NCI-H1436 treated with DMSO at 0.1 percent for 48 hours (cell line): ENCODE data around the gene KANSL1.
A peak's percentile ranks its signal among the peaks of the same experiment; 100 is the strongest.

Experiments
- DNase-seq: peaks from one replicate; lab custom pipeline; 2025; lab: John Stamatoyannopoulos, UW

The KANSL1 gene

DNA sequence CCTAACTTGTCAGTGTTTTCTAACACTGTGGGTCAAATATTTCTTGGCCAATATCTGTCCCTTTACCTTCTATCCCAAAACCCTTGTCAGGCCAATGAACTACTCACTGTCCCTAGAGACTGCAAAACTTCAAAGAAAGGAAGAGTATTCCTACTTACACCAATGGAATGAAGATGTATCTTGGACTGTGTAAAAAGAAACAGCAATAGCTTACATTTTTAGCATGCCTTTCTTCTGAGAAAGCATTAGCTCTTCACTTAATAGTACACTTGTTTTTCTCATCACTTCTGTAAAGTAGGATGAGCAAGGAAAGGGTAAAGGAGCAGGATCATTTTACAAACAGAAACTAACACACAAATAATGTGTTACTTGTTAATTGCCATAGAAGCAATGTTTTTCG, 120.2 kb downstream of the KANSL1 start:
- DNase-seq = no peak

DNA sequence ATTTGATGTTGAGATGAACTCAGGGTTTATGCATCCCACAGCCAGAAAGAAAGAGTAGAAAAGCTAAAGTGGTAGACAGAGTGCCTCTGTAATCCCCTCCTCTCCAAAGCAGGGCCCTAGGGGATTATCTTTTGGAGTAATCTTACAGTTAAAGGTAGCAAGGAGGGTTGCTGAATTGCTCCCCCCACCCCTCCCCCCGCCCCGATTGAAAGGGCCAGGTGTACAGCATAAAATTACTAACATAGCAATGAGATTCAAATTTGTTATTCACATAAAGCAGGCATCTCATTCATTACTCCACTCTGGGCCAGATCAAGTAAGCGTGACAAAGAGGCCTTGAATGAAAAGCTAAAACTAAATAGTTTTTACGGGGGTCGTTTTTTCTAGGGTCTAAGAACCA, 121.4 kb downstream of the KANSL1 start:
- peak; percentile 81 for DNase-seq

DNA sequence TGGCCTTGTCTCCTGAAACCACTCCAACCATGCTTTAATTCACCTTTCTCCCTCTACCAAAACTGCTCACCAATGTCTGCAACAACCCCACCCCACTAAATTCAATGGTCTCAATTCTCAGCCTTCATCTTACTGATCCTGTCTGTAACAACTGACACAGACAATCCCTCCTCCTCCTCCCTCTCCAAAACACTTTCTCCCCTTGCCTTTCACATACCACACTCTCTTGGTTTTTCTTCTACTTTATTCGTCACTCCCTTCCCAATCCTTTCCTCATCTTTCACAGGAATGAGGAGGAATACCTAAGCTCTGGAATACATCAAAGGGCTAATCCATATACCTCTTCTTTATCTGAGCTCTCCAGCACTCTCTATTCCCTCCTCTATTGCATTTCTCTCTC, 128.8 kb downstream of the KANSL1 start:
- DNase-seq = no peak

DNA sequence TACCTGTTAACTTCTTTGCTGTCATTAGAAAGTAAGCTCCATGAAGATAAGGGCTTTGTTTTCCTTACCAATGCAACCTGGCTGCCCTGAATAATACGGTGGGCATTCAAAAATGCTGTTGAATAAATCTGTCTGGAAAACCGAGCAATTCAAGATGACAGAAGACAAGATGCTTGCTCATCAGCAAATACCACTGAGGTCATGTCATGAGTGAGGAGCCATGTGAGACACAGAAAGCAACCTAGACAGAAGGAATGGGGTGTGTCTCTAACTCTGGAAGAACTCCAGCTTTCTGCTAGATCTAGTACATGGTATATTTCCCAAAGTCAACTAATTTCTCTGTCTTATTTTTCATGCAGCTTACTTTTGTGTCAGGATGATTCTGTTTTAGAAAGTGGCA, 130.0 kb downstream of the KANSL1 start:
- DNase-seq = no peak

DNA sequence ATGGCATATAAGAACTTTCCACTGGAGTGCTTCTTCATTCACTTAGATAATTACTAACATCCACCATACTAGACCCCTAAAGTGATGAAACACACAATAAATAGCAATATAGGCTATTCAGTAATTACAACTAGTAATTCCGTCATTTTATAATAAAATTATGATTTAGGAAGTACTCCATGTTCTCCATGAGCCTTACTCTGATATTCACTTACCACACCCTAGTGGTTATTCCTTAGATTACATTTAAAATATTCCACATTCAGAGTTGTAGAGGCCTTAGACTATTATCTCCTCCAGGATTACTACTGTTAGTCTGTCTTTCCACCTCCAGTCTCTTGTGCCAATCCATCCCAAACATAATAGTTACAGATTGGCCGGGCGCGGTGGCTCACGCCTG, 131.8 kb downstream of the KANSL1 start:
- DNase-seq = no peak

DNA sequence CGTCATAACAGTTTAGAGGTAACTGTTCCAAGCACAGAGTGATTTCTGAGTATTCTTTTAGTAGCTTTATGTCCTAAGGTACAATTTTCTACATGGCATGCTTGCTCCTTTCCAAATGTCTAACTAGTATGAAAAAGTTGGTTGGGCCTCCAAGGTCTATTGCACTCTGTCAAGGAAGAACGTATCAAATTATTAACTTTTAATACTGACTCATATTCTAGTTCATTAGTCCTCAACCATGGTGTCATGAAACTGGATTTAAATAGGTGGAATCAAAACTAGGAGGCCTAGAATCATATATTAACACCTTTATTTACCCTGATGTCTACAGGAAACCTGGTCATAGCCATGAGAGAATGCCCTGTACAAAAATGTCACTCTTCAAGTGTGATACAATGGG, 132.8 kb downstream of the KANSL1 start:
- DNase-seq = no peak

DNA sequence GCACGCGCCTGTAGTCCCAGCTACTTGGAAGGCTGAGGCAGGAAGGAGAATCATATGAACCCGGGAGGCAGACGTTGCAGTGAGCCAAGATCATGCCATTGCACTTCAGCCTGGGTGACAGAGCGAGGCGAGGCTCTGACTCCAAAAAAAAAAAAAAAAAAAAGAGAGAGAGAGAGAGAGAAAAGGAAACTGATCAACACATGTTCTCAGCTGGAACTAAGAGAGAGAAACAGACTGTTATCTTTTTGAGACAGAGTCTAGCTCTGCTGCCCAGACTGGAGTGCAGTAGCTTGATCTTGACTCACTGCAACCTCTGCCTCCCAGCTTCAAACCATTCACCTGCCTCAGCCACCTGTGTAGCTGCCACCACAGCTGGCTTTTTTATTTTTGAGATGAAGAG, 133.7 kb downstream of the KANSL1 start:
- no peak for DNase-seq

DNA sequence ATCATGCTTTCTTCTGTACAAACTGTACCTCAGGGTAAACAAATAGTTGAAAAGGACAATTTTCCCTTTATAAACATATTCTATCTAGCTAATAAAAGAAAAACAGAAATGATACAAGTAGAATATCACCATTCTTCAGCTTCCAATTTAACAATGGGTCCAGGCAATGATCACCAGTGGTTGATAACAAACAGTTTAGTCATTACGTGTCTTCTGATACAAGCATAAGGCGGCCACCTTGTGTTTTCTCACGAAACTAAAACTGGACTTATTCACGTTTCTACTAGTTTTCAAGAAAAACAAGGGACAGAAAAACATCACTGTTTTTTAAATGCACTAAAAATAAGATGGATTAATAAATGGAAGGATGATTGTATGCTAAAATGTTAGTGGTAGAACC, 135.9 kb downstream of the KANSL1 start:
- DNase-seq = no peak

DNA sequence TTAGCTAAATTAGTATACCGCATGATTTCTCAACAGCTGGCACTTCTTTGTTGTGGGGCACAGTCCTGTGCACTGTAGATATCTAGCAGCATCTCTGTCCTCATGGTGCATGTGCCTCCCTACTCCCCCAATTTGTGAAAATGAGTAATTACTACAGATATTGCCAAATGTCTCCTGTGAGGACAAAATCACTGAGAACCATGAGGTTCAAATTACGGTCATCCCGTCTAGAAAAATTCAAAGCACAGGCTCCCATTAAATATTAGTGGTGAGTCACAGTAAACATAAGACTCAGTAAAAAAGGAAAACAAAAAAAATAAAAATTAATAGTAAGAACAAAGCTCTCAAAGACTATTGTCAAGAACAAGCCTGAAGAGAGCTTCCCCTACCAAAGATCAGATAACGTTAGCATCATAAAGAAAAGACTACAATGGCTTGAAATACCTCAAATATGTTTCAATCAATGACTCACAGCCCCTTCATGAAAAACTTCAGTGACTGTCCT, 136.4 kb downstream of the KANSL1 start:
- no peak for DNase-seq

DNA sequence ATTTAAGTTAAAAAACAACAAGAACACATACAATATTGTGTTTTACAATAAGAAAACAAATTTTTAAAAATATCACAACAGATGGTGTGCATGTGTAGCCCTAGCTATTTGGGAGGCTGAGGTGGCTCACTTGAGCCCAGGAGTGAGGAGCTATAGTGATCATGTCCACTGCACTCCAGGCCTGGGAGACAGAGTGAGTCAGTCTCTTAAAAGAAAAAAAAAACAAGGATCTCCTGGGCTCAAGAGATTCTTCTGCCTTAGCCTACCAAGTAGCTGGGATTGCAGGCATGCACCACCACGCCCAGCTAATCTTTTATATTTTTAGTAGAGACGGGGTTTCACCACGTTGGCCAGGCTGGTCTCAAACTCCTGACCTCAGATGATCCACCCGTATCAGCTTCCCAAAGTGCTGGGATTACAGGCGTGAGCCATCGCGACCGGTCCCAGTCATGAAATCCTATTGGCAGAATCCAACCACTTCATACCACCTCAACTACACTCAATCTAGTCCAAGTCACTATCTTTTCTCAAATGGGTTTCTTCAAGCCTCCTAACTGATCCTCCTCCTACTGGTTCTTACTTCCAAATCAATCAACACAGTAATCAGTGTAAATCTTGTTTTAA, 139.2 kb downstream of the KANSL1 start:
- no peak for DNase-seq

DNA sequence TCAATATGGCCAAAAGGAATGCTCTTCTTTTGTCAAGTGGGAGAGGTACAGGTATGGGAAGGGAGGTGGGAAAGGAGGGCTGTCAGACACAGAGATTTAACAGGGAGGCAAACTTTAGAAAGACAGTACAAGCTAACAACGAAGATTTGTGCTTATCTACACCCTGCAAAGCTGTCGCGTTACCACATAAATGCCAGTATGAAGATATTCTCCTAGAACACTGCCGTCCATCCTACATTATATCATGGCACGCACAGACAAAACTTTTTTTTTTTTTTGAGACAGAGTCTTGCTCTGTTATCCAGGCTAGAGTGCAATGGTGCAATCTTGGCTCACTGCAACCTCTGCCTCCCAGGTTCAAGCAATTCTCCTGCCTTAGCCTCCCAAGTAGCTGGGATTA, 143.6 kb downstream of the KANSL1 start:
- no peak for DNase-seq

DNA sequence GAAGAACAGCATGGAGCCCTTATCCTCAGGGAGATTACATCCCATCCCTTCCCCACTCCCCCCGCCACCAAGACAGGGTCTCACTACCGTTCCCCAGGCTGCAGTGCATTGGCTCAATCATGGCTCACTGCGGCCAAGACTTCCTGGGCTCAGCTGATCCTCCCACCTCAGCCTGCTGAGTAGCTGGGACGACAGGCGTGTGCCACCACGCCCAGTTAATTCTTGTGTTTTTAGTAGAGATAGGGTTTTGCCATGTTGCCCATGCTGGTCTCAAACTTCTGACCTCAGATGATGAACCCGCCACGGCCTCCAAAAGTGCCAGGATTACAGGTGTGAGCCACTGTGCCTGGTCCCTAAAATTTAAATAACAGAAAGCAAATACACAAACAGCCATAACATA, 145.4 kb downstream of the KANSL1 start:
- no peak for DNase-seq

DNA sequence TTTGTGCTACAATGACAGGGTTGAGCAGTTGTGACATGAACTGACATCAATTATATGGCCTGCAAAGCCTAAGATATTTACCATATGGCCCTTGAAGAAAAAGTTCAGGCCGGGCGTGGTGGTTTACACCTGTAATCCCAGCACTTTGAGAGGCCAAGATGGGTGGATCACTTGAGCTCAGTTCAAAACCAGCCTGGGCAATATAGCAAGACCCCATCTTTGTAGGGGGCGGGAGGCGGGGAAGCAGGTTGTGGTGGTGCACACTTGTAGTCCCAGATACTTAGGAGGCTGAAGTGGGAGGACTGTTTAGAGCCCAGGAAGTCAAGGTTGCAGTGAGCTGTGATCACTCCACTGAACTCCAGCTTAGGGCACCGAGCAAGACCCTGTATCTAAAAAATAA, 145.8 kb downstream of the KANSL1 start:
- DNase-seq = no peak

DNA sequence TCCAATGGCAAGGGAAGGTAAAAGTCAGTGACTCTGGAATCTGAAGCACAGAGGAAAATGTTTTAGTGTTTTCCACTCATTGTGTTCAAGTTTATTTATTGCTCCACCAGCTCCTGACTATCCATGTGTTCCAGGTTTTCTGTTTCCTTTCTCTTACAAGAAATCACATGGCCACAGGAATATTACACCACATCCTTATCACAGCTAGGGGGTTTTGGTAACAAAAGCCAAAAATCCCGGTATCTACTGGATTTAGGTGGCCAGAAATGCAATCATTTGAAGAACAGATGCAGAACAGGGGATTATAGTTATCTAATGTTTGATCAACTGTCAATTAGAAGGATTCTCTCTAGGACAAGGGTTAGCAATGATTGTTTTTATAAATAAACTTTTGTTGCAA, 146.3 kb downstream of the KANSL1 start:
- DNase-seq = no peak

DNA sequence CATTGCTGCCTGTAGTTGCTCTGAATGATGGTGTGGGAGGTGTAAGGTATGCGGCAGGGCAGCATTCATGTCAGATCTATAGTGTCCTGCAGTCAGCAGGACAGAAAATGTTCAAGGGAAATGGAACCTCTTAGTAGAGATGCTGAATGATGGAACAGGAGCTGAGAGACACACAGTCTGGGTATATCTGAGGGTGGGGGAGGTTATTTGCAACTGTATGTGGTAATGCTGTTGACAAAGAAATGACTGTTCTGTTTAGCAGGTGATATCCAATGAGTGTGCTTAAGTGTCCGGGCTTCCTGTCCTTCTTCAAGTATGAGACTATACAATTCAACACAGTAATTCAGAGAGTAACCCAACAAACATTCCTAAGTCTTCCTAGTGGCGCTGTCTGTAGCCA, 147.6 kb downstream of the KANSL1 start:
- DNase-seq = no peak

DNA sequence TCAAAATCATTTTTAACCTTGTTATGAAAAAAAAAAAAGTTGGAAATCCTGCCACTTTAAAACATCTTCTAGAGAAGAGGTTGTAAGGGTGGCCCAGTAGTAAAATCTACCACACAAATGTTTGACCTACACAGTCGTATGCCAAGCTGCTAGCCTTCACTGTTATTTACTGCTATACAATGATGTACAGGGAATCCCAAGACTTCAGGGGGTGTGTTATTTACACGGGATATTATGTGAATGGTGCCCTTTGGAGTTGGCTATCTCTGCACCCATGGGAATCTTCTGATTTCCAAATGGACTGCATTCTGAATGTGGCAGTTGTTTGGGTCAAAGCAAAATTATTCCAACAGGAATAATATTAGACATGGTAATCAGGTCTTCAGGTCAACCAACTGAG, 148.2 kb downstream of the KANSL1 start:
- no peak for DNase-seq

DNA sequence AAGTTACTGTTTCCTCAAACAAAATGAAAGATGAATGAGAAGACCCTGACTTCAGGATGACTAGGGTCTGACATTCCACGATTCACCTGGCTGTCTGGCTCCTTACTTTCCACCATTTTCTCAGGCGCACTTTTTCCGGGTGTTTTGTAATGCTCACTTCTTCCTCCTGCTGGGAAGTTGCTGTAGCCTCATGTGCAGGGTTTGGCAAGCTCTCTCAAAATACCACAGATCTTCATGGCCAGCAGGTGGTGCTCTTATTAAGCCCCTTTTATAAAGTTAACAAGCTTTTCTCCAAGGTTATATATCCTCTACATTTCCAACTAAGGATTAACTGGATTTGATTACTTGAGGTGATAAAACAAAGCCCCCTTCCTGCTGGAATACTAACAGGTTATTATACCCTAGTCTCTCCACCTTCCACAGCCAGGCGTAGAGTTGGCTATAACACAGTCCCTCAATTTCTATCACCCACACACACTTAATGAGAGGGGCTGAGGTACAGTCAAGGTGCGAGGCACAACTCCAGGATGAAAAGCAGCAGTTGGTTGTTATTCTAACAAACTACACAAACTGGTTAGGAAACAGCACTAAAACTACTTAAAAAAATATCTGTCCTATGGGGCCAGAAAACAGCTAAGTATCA, 148.8 kb downstream of the KANSL1 start:
- DNase-seq = peak; percentile 75

DNA sequence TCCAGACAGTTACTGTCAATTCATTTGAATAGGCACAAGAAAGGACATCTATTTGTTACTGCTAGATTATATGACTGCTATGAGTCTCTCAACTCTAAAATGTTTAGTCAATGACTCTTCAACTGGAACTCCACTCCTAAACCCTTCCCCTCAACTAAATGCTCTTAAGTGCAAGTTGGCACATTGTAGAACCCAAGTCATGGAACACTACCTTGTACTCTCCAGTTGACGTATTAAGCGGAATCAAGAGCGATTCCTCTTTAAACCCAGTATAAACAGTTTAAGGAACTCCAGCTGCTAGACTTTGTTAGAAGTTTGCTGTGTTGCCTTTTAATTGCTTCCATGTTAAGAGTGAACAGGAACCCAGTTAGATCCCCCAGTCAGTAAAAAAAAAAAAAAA, 149.6 kb downstream of the KANSL1 start:
- DNase-seq = no peak

DNA sequence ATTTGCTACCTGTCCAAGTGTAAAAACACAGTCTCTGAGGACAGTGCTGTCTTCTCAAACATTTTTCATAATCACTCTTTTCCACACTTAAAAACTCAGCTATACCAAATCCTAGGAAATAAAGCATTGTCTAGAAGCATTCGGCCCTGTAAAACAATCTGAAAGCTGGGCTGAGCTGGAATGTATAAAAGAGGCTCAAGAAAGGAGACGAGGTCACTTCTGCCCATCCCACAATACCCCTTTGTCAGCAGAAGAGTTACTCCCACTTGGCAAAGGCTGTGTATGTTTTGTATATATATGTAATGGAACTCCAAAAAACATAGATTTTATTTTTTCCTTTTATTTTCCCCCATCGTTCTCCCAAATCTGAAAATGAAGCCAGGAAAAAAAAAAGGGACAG, 150.3 kb downstream of the KANSL1 start:
- DNase-seq = no peak

DNA sequence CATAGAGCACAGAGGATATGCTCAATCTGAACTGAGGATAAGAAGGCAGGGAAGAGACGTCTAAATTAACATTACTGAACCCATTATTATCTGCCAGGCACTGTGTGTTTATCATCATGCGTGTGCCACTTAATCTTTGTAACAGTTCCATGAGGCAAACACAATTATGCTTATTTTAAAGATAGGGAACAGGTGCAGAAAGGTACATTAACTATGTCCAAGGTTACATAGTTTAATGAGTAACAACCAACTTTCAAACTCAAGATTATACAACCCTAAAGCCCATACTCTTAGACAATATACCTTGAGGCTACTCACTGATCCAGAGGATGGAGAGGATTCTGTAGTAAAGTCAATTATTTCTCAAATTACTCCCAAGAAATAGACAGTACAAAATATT, 151.0 kb downstream of the KANSL1 start:
- DNase-seq = no peak

DNA sequence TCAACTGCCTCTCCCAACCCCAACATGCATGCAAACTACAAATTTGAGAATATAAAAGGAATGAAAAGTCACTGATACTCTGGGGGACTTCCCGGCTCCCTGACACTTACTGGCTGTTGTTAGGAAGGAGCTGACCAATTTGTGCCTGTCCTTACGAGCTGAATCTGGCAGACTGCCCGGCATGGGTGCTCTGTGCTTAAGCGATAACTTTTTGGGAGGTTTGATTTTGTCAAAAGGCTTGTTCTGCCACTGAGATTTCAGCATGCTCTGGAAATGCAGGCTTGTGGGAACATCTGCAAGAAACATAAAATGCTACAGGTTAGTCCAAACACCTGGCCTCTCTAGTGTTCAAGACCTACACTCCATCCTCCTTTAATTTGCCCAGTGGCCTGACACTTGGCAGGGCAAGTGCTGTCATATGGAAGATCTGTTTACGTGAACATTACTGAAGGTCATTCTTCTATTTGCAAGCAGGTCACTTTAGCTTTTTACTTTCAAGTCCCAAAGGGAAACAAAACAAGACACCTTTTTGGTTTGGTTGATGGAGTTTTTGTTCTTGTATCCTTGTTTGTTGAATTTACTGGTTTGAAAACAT, 153.5 kb downstream of the KANSL1 start:
- DNase-seq = no peak

DNA sequence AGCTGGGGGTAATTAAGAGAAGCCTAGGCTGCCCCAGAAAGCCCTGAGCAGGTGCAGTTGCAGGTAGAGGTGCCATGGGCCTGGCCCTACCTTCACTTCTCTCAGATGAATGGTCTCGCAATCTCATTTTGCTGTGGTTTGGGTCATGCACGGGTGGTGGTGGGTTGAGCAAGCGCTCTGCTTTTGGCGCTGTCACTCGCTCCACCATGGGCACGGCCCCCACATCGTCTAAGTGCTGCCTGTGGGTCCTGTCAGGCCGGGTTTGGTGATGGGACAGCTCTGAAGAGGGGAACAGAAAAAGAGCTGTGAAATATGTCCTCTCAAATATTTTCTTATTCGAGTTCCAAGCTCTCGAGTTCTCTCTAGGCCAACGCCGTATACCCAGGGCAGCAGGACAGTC, 154.3 kb downstream of the KANSL1 start:
- no peak for DNase-seq

DNA sequence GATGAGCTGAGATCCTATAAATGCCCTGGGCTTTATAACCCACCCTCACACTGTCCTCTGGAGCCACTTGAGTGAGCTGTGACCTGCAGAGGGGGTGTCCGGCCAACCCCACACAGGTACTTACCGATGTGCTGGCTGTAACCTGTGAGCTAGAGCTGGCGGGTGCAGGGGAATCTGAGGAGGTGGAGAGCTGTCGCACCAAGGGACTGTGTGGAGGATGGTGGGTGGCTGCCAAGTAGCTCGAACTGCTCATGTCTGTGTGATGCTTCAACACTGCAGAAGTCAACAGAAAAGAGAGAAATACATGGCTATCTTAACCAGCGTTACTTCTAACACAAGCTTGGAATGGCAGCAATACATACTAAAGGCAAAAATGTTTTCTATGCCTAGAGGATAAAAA, 154.8 kb downstream of the KANSL1 start:
- no peak for DNase-seq
